COR-L47 (cell line): ENCODE data around the gene SPX.

Experiments
- DNase-seq: peaks from one replicate; lab custom pipeline; 2025; lab: John Stamatoyannopoulos, UW

Gene SPX

DNA sequence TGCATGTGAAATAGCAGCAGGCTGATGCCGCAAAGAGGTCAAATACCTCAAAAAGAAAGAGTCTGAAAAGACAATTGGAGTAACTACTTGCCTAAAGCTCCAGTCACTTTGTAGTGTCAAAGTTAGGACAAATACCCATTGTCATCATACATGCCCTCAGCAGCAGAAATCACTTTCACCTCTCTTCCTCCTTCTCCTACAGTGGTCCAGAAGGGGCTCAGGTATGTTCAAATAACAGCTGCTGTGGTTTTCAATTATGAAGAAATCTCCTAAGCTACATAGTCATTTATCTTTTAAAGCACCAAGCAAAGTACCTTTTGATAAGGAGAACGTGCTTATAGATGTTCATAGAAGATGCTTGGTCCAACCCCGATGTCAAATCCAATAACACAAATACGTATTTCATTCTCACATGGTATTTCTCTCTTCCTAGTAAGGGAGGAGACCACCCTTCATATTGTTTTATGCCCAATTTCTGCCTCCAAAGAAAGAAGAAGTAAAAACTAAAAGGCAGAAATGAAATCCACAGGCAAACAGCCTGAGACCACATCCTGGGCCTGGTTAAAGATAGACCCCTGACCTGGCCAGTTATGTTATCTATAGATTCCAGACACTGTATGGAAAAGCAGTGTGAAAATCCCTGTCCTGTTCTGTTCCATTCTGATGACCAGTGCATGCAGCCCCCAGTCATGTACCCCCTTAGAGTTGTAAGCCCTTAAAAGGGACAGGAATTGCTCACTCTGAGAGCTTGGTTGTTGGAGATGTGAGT lies 54.8 kb downstream of the SPX start:
- DNase-seq: no peak
